CD4-positive, alpha-beta T cell treated with Interleukin-10 for 1 hour (primary cell): ENCODE data around the gene USP48.
"Not testable (repeated sequence)": the region's sequence is repeated elsewhere in the genome, so short reads cannot be mapped to it uniquely, and the experiment has no call there.

ENCODE experiments used
- DNase-seq: peaks from one replicate; pipeline ENCODE4 v3.0.0-alpha.2; 2020

Gene USP48

DNA sequence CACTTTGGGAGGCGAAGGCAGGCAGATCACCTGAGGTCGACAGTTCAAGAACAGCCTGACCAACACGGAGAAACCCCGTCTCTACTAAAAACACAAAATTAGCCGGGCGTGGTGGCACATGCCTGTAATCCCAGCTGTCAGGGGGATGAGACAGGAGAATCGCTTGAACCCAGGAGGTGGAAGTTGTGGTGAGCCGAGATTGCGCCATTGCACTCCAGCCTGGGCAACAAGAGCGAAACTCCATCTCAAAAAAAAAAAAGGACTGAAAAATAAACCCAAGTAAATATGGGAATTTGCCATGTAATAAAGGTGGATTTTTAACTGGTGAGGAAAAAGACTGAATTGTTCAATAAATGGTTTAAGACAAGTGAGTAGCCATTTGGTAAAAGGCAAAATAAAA lies 11.3 kb downstream of the USP48 start:
- DNase-seq: not testable (repeated sequence)

DNA sequence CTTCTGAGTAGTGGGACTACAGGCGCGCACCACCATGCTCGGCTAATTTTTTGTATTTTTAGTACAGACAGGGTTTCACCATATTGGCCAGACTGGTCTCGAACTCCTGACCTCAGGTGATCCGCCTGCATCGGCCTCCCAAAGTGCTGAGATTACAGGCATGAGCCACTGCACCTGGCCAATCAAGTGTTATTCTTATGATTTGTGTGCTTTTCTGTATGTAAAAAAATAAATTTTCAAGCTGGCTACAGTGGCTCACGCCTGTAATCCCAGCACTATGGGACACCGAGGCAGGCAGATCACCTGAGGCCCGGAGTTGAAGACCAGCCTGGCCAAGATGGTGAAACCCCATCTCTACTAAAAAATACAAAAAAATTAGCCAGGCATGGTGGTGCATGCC lies 12.3 kb downstream of the USP48 start:
- not testable (repeated sequence) for DNase-seq

DNA sequence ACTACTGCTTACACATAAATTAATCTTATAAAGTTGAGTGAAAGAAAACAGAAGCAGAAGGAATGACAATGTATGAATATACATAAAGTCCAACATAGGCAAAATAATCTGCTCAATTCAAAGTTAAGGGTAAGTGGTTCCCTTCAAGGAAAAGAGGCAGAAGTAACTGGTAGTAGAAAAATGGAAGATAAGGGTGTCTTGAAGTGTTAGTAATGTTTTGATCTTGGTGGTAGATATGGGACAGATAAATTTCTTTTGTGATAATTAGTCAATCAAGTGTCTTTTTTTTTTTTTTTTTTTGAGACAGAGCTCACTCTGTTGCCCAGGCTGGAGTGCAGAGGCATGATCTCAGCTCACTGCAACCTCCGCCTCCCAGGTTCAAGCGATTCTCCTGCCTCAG lies 12.7 kb downstream of the USP48 start:
- DNase-seq: no peak

DNA sequence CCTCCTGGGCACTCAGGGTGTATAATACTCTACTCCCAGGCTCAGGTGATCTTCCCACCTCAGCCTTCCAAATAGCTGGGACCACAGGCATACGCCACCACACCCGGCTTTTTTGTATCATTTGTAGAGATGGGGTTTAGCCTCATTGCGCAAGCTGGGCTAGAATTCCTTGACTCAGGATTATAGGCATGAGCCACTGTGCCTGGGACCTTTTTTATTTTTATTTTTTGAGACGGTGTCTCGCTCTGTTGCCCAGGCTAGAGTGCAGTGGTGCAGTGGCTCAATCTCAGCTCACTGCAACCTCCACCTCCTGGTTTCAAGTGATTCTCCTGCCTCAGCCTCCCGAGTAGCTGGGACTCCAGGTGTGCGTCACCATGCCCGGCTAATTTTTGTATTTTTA lies 15.8 kb downstream of the USP48 start:
- DNase-seq: not testable (repeated sequence)

DNA sequence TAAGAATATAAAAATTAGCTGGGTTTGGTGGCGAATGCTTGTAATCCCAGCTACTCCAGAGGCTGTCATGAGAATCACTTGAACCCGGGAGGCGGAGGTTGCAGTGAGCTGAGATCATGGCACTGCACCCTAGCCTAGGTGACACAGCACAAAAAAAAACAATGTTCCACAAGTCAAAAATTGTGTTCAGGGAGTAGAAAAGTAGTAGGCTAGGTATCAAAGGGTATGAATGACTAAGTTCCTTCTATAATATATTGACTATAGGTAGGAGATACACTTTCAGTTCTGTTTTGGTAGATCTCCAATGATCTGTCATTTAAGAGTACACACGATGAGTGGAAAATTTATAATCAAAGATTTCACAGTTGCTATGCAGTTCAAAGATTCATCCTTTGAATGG lies 16.7 kb downstream of the USP48 start:
- no peak for DNase-seq

DNA sequence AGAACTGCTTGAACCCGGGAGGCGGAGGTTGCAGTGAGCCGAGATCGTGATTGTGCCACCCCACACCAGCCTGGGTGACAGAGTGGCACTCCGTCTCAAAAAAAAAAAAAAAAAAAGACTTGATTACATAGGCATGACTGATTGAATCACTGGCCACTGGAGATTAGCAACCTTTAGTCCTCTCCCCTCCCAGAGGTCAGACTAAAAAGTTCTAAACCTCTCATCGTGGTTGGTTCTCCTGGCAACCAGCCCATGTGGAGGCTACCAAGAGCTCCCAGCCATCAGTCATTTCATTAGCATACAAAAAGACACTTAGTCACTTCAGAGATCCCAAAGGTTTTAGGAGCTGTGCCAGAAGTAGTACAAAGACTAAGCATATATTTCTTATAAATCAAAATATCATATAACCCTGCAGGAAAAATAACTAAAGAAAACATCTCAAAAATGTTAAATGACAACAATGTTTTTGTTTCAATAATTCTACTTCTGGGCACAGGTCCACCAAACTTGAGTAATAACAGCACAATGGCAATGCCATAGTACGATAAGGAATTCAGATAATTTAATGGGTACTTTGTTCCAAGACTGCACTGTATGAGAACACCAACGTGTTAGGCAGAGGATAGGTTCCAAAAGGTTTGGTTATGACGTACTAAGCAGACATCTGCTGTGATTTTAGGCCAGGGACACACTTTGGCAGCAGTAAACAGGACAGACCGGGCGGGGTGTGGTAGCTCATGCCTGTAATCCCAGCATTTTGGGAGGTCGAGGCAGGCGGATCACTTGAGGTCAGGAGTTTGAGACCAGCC lies 18.1 kb downstream of the USP48 start:
- DNase-seq: no peak

DNA sequence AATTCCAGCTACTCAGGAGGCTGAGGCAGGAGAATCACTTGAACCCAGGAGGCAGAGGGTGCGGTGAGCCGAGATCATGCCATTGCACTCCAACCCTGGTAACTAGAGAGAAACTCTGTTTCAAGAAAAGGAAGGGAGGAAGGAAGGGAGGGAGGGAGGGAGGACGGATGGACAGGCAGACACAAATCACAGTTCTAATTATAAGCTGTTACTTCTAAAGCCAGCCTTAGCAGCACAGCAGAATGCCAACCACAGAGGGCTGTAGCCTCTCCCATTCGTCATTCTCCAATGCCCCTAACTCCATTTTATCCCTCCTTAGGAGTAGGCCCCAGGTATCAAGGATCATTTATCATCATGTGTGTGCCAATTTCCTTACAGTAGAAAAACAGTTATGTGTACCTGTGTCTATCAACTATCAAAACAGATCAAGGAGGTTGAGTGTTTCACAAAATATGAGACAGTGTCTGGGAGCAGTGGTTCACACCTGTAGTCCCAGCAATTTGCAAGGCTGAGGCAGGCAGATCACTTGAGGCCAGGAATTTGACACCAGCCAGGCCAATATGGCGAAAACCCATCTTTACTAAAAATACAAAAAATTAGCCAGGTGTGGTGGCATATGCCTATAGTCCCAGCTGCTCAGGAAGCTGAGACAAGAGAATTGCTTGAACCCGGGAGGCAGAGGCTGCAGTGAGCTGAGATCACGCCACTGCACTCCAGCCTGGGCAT lies 19.1 kb downstream of the USP48 start:
- DNase-seq: no peak

DNA sequence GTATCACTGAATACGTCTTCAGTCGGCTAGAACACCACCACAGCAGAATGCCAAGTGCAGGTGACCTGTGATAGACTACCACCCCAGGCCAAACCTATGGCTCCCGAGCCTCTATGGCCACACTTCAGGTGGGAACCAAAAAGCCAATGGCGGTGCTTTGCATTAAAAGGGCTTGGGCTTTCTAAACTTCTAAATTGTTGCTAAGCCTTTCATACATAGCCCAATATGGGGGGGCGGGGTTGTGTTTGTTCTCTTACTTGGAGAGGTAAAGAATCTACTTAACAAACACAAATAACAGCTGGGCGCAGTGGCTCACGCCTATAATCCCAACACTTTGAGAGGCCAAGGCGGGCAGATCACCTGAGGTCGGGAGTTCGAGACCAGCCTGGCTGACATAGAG lies 19.7 kb downstream of the USP48 start:
- no peak for DNase-seq

DNA sequence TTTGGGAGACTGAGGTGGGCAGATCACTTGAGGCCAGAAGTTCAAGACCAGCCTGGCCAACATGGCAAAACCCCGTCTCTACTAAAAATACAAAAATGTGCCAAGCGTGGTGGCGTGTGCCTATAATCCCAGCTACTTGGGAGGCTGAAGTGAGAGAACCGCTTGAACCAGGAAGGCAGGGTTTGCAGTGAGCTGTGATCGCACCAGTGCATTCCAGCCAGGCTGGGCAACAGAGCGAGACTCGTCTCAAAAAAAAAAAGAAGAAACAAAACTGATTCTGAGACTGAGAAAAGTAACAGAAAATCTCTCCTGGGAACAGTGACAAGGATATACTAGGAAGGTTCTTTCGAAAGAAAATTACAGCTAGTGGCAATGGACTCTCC lies 20.9 kb downstream of the USP48 start:
- DNase-seq: no peak

DNA sequence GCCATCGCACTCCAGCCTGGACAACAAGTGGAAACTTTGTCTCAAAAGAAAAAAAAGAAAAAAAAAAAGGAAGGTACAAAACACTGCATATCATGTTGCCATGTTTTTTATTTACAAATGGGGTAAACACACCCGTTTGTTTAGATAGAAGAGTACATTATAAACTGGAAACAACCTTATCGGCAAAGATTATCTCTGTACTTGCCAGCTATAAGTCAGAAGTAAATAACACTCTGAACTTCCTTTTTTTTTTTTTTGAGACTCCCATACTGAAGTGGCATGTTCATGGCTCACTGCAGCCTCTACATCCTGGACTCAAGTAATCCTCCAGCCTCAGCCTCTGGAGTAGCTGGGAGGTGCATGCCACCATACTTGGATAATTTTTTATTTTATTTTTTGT lies 21.9 kb downstream of the USP48 start:
- no peak for DNase-seq

DNA sequence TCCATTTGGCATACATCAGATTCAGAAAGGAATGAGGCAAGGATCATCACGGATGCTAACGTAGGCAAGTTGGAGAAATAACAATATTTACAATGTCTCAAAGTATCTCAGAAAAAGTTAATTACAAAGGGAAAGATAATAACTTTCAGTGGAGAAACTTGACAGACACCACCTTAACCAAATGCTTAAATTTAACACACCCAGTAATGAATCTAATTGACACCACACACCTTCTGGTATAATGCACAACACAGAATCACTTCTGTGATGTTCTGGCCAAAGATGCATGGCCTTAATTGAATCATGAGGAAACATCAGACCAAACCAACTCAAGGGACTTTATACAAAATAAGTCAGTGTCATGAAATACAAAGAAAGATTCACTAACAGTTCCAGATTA lies 23.1 kb downstream of the USP48 start:
- no peak for DNase-seq

DNA sequence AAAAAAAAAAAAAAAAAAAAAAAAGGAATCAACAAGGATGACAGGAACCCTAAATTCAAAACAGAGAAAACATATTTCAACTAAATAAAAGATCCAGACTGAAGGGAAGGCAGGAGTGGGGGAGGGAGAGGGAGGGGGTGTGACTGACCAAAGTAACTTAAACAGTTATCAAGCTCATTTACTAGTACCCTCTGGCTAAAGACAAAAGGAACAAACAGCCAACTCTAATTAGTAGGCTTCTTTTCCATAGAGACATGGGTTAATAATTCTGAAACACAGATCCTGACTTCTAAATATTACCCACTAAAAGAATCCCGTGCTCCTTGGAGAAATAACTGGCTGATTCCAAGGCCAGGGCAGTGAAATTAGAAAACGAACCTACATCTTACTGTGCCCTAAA lies 23.8 kb downstream of the USP48 start:
- no peak for DNase-seq

DNA sequence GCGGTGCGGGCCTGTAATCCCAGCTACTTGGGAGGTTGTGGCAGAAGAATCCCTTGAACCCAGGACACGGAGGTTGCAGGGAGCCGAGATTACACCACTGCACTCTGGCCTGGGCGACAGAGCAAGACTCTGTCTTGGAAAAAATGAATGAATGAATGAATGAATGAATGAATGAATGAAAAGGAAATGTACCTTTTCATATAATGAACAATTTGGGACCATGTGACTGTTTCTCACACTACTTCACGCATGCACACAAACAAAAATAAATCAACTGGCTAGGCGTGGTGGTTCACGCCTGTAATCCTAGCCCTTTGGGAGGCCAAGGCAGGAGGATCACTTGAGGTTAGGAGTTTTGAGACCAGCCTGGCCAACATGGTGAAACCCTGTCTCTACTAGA lies 24.3 kb downstream of the USP48 start:
- no peak for DNase-seq

DNA sequence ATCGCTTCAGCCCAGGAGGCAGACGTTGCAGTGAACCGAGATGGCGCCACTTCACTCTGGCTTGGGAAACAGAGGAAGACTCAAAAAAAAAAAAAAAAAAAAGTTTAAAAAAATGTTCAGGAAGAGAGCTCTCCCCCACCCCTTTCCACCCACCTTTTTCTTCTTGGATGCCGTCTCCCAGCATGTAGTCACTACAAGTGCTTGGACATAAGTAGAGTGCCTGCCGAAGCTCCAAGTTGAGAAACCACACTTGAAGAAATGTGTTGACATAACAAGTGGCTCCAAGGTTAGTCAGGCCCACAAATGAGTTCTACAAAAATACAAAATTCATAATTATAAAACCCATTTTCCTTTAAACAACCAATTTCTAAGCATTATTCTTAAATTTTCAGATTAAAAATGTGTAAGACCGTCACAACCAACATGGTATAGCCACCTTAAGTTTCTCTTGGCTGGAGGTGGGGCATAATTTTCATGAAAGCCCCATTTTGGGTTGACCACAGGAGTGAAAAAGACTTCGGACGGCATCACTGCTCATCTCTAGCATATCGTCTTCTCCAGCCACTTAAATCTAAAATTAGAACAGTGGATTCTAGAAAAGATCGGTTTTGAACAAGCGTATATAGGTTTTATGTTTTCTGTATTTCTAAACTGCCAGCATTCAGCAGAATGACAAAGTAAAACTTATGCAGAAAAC lies 26.4 kb downstream of the USP48 start:
- no peak for DNase-seq

DNA sequence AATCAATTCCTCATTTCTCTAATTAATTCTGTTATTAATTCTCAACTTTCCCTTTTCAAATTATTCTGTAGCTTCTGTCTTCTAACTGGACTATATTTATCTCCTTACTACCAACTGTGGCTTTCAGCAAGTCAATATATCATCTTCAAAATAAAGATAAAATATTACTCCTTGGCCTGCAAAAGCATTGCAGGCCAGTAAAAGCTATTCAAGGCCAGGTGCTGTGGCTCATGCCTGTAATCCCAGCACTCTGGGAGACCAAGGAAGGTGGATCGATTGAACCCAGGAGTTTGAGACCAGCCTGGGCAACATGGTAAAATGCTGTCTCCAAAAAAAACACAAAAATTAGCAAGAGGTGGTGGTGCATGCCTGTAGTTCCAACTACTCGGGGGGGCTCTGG lies 27.9 kb downstream of the USP48 start:
- DNase-seq: no peak

DNA sequence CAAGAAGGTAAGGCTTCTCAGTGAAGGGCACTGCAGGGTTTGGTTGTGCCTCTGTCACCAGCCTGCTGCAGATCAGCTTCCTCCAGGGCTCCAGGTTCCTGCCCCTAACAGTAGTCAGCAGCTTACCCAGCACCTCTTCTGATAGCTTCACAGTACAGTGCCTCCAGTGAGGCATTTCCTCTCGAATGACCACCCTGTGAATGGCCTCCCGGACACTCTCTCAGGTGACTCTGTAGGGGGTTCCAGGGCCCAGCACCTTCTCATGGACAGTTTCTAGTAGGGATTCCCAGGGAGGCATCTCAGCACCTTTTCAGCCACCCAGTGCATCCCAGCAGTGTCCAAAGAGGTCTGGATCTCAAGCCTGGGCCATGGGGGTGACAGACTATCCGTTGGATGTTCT lies 28.4 kb downstream of the USP48 start:
- DNase-seq: no peak

DNA sequence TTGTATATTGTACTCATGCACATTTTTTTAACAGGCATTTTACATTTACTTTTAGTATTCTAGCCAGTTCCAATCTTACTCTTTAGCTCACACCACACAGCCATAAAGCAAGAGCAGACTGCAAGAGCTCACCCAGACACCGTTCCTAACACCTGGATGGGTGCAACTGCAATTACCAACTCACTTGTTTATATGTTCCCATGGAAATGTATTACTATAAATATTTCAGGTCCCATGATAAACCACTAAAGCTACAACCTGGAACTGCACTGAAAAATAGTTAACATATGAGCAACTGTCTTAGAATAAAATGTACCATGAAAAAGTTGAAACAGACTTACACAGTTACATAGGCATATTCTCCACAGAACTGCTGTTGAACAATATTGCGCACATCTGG lies 30.8 kb downstream of the USP48 start:
- no peak for DNase-seq

DNA sequence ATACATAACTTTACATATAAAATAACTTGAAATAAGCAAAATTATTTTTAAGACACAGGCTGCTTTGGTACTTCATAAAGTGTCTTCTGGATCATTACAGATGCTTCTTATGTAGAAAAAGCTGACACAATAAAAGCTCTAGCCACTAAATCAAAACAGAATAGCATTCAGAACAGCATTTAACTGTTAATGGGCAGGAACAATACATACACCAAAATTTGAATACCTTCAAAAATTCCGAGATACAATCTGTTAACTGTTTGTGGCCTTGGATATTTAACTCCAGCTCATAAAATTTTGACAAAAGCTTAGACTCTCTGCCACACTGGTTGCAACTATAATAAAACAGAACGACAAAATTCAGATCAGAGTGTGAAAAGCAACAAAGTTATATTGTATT lies 31.7 kb downstream of the USP48 start:
- DNase-seq: no peak

DNA sequence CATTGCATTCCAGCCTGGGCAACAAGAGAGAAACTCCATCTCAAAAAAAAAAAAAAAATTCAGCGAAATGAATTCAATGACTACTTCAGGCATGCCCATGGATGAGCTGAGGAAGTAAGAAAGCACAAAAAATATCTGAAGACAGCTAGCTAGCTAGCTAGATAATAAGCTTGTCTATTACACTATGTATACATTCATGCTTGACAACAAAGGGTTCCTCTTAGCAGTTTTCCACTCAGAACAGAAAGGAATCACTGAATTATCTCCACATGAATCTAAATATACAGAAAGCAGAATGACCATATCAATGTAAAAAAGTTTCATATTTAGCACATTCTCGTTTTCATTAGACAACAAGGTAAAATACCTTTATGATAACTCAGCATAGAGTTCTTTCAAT lies 32.1 kb downstream of the USP48 start:
- no peak for DNase-seq

DNA sequence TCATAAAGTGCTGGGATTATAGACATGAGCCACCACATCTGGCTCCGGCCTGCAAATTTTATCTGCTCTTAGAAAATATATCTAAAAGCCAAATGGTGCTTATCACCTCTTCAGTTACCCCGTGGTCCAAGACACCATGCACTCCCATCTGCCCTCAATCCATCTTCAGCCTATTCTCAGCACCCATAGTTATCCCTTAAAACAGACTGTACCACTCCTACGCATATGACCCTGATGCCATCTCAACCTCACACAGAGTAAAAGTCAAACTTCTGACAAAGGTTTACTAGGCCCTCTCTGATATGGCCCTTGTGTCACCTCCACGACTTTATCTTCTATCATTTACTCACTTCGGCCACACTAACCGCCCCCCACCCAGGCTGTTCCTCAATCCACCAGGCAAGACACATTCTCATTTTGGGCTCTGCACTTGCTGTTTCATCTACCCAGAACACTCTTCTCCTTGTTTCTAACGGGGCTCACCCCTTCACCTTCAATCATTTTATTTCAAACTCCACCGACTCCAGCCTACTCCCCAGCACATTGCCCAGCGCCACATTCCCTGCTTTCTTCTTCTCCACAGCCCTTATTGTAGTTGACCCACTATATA lies 33.0 kb downstream of the USP48 start:
- DNase-seq: no peak

DNA sequence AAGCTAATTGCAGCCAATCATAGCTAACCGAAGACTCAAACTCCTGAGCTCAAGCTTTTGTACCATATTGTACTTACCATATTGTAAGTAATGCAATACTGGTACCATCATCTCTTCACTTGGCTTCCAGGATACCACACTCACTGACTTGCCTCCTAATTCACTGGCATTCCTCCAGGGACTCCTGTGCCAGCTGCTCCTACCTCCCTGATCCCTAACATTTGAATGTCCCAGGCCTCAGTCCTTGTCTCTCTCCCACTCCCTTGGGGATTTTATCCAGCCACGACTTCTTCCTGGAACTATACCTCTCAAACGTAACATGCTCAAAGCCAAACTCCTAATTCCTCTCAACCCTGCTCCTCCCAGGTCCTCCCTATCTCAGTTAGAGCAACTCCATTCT lies 33.8 kb downstream of the USP48 start:
- no peak for DNase-seq

DNA sequence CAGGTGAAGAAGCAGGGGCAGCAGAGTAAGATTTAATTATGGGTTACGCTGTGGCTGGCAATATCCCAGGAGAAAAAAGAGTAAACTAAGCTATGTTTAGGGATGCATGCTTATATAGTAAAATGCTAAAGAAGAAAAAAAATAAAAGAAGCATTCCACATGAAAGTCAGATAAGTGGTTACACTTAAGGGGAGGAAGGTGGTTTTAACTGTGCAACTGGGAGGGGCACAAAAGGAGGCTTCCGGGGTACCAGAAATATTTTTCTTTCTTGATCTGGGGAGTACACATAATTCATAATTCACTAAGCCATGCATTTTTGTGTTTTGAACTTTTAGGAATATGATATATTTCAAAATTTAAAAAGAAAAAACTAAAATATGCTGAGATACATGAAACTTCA lies 39.5 kb downstream of the USP48 start:
- no peak for DNase-seq

DNA sequence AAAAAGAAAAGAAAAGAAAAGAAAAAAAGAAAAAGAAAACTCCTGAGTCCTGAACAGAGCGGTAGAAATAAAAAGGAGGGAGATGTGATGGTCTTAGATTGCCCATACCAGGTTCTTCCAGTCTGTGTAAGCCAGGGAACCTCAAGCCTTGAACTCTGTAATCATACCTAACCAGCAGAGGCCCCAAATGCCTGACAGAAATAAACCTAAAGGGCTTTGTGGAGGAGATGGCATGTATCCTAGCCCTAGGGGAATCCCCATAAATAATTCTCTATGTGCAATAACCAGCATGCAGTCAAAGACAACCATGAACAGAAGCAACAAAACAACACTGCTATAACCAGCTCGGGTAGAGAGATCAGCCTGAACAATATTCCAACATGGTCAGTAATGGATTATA lies 40.4 kb downstream of the USP48 start:
- no peak for DNase-seq

DNA sequence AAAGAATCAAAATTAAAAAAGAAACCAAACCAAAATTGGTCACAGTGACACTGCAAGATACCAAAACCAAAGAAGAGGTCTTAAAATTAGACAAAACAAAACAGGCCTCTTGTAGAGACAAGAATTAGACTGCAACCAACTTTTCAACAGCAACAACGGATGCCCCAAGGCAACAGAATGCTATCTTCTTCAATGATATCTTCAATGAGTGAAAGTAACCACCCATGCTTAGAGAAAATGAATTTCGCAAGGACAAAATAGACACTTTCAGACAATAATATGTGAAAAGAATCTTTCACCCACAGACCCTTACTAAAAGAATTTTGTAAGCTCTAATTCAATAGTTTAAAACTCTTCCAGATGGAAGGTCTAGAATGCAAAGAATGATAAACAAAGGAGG lies 41.7 kb downstream of the USP48 start:
- no peak for DNase-seq
